Tibial nerve (tissue), 4 donors: ENCODE results near the gene PCDH7. TPM values are rescaled to one million over a fixed set of nuclear protein-coding genes. Genes with fewer than 3 reads are reported as not detected.

ENCODE experiments used
- DNase-seq, 2 donors: peaks; one replicate each; pipeline ENCODE4 v3.0.0-alpha.2; 2019; ENCODE audit warnings: low spot score in 2 of 2
- H3K27ac ChIP-seq, 4 donors: fragments of 200-600 bp; sonication (generic) in 3 of 4; one replicate each; pipeline ENCODE4 v1.5.1; 2017 to 2019; ENCODE audit warnings: mild to moderate bottlenecking in 1 of 4
- H3K27me3 ChIP-seq, 2 donors: fragments of 200-600 bp; sonication (generic) in 1 of 2; one replicate each; pipeline versions ENCODE4 v1.5.1 to v1.6.0; 2017 to 2019
- H3K36me3 ChIP-seq, 3 donors: fragments of 200-600 bp; sonication (generic); one replicate each; pipeline ENCODE4 v1.5.1; 2018 to 2019
- H3K4me1 ChIP-seq, 4 donors: fragments of 200-600 bp; sonication (generic) in 3 of 4; one replicate each; pipeline ENCODE4 v1.5.1; 2017 to 2019
- H3K4me3 ChIP-seq, 4 donors: fragments of 200-600 bp; sonication (generic) in 3 of 4; one replicate each; pipeline ENCODE4 v1.5.1; 2017 to 2019; ENCODE audit warnings: mild to moderate bottlenecking in 1 of 4, moderate library complexity in 1 of 4
- H3K9me3 ChIP-seq, 4 donors: fragments of 200-600 bp; sonication (generic) in 3 of 4; one replicate each; pipeline ENCODE4 v1.5.1; 2017 to 2019
- CTCF ChIP-seq, 5 experiments: fragments of 200-600 bp in 3 of 5; fragments of 450-650 bp in 2 of 5; sonication (generic) in 3 of 5; IDR thresholded peaks; one replicate each; pipeline ENCODE4 v1.5.1; 2016 to 2019; ENCODE audit warnings: antibody characterized with exemption in 5 of 5, mild to moderate bottlenecking in 3 of 5, moderate library complexity in 2 of 5
- EP300 ChIP-seq, 2 donors: sonication (generic); formaldehyde crosslinking; IDR thresholded peaks; one replicate each; pipeline ENCODE4 v1.6.1; 2017; ENCODE audit warnings: antibody characterized with exemption in 2 of 2, mild to moderate bottlenecking in 1 of 2
- POLR2A ChIP-seq, 2 donors: fragments of 450-650 bp; IDR thresholded peaks; one replicate each; pipeline ENCODE4 v1.6.1; 2017; ENCODE audit warnings: antibody characterized with exemption in 2 of 2, mild to moderate bottlenecking in 2 of 2, moderate library complexity in 2 of 2
- whole genome bisulfite sequencing, 2 donors: methylation state at CpG; one replicate each; pipeline ENCODE4 v1.1.5; 2018; 5-methylcytosine and 5-hydroxymethylcytosine counted together
- total RNA-seq, 4 donors: library from RNA; depleted of rRNA; stranded (reverse); fragments of >200 nt; gene quantifications; one replicate each; pipeline ENCODE4 v1.1.0, GENCODE V29; 2016

PCDH7 gene
- total RNA-seq, 4 donors from 2014 or later: 5.1 to 26.0 (median 14.2) TPM

- H3K4me1 ChIP-seq: peaks cover 0 to 13% (median 2%) of the 10 kb centered on the region in 4 donors
- 65 to 68% methylated on average over 2 of the region's 2 CpGs for WGBS, 2 donors
- no peak for DNase-seq
- no peak overlapping the region for H3K4me3 ChIP-seq
- TF ChIP-seq POLR2A (IDR thresholded peaks at IDR 0.05): no peak
- TF ChIP-seq EP300 (IDR thresholded peaks at IDR 0.05): no peak
- H3K27ac ChIP-seq: no peak overlapping the region
- no peaks in the 10 kb centered on the region for H3K36me3 ChIP-seq
- H3K9me3 ChIP-seq: no peaks in the 10 kb centered on the region
- peaks cover 0 to 26% of the 10 kb centered on the region in 2 donors for H3K27me3 ChIP-seq
Measured at GRCh38 chr4:30726090-30726675, 6.0 kb downstream of the PCDH7 start.

GRCh38 chr4:30727409-30727808, 7.2 kb downstream of the PCDH7 start:
- H3K36me3 ChIP-seq: no peaks in the 10 kb centered on the region
- peaks cover 0 to 3% (median under 1%) of the 10 kb centered on the region in 4 donors for H3K4me1 ChIP-seq
- WGBS, 2 donors: 78 to 90% methylated on average over 2 of the region's 2 CpGs
- H3K27me3 ChIP-seq: peaks cover 0 to 16% of the 10 kb centered on the region in 2 donors
- DNase-seq: no peak
- no peak overlapping the region for H3K27ac ChIP-seq
- TF ChIP-seq CTCF (IDR thresholded peaks at IDR 0.05) (no peak), POLR2A (IDR thresholded peaks at IDR 0.05) (no peak), EP300 (IDR thresholded peaks at IDR 0.05) (no peak)
- no peaks in the 10 kb centered on the region for H3K9me3 ChIP-seq
- H3K4me3 ChIP-seq: no peak overlapping the region

GRCh38 chr4:30728311-30728710, 8.1 kb downstream of the PCDH7 start:
- Histone ChIP-seq H3K27me3 (peaks cover 0 to 7% of the 10 kb centered on the region in 2 donors), H3K36me3 (no peaks in the 10 kb centered on the region), H3K4me1 (no peaks in the 10 kb centered on the region), H3K9me3 (no peaks in the 10 kb centered on the region), H3K27ac (no peak overlapping the region), H3K4me3 (no peak overlapping the region)
- WGBS, 2 donors: 84 to 87% methylated on average over 2 of the region's 2 CpGs
- no peak for DNase-seq
- TF ChIP-seq EP300 (IDR thresholded peaks at IDR 0.05) (no peak), POLR2A (IDR thresholded peaks at IDR 0.05) (no peak), CTCF (IDR thresholded peaks at IDR 0.05) (no peak)

- DNase-seq: no peak
- WGBS, 2 donors: 38 to 50% methylated on average over 3 of the region's 3 CpGs
- no peaks in the 10 kb centered on the region for H3K4me1 ChIP-seq
- H3K9me3 ChIP-seq: no peaks in the 10 kb centered on the region
- H3K36me3 ChIP-seq: no peaks in the 10 kb centered on the region
- no peak for TF ChIP-seq CTCF (IDR thresholded peaks at IDR 0.05)
- no peak for TF ChIP-seq POLR2A (IDR thresholded peaks at IDR 0.05)
- TF ChIP-seq EP300 (IDR thresholded peaks at IDR 0.05): no peak
- no peak overlapping the region for H3K4me3 ChIP-seq
- no peaks in the 10 kb centered on the region for H3K27me3 ChIP-seq
- H3K27ac ChIP-seq: no peak overlapping the region
Measured at GRCh38 chr4:30743897-30744296, 23.7 kb downstream of the PCDH7 start.

GRCh38 chr4:30744386-30744785, 24.2 kb downstream of the PCDH7 start:
- no peaks in the 10 kb centered on the region for H3K9me3 ChIP-seq
- no peak overlapping the region for H3K4me3 ChIP-seq
- no peaks in the 10 kb centered on the region for H3K36me3 ChIP-seq
- TF ChIP-seq POLR2A (IDR thresholded peaks at IDR 0.05) (no peak), EP300 (IDR thresholded peaks at IDR 0.05) (no peak), CTCF (IDR thresholded peaks at IDR 0.05) (no peak)
- no peaks in the 10 kb centered on the region for H3K27me3 ChIP-seq
- no peaks in the 10 kb centered on the region for H3K4me1 ChIP-seq
- no peak for DNase-seq
- no peak overlapping the region for H3K27ac ChIP-seq
